Body of pancreas (tissue), 4 donors: ENCODE results near the gene NOSTRIN. TPM values are rescaled to one million over a fixed set of nuclear protein-coding genes. Genes with fewer than 3 reads are reported as not detected.

ENCODE experiments used
- ATAC-seq: fragments of 150-250 bp; one replicate; pipeline ENCODE4 v1.9.1; 2016
- DNase-seq, 4 donors: peaks; one replicate each; pipeline ENCODE4 v3.0.0-alpha.2; 2019
- H3K27ac ChIP-seq, 4 donors: fragments of 200-600 bp; sonication (generic); 1 replicate in 3 of 4; 2 replicates in 1 of 4; pipeline versions ENCODE4 v1.5.1 to v1.6.1; 2016 to 2019; ENCODE audit warnings: mild to moderate bottlenecking in 1 of 4, mixed read lengths in 1 of 4, moderate library complexity in 1 of 4
- H3K27me3 ChIP-seq, 2 donors: fragments of 200-600 bp; sonication (generic); one replicate each; pipeline ENCODE4 v1.6.0; 2016; ENCODE audit warnings: mild to moderate bottlenecking in 1 of 2
- H3K36me3 ChIP-seq, 2 donors: fragments of 200-600 bp; sonication (generic); replicated peaks in 1 of 2; 2 replicates each; pipeline ENCODE4 v1.5.1; 2016; ENCODE audit warnings: low read depth in 2 of 2; ENCODE audit not compliant: insufficient read depth in 1 of 2
- H3K4me1 ChIP-seq: fragments of 200-600 bp; sonication (generic); one replicate; pipeline ENCODE4 v1.6.0; 2016
- H3K4me3 ChIP-seq, 2 donors: fragments of 200-600 bp; sonication (generic); 1 replicate in 1 of 2; 2 replicates in 1 of 2; pipeline ENCODE4 v1.5.1; 2016 to 2019
- H3K9me3 ChIP-seq, 3 donors: fragments of 200-600 bp; sonication (generic); 1 replicate in 2 of 3; 2 replicates in 1 of 3; pipeline ENCODE4 v1.5.1; 2016
- CTCF ChIP-seq, 7 experiments: fragments of 450-650 bp in 4 of 7; fragments of 200-600 bp in 3 of 7; sonication (generic) in 3 of 7; IDR thresholded peaks; one replicate each; pipeline ENCODE4 v1.5.1; 2016 to 2019; ENCODE audit warnings: antibody characterized with exemption in 7 of 7
- POLR2A ChIP-seq, 3 donors: fragments of 450-650 bp; IDR thresholded peaks; one replicate each; pipeline ENCODE4 v1.6.1; 2016; ENCODE audit warnings: antibody characterized with exemption in 3 of 3, mild to moderate bottlenecking in 2 of 3
- WGBS, 2 donors: methylation state at CpG; one replicate each; pipeline ENCODE4 v1.1.5; 2017; 5-methylcytosine and 5-hydroxymethylcytosine counted together
- intact Hi-C: fragments of 100-400 bp; cut with DNase I; formaldehyde crosslinking; loops from one replicate; pipeline ENCODE4 v1.15.1; 2023
- total RNA-seq, 2 donors: library from RNA; depleted of rRNA; stranded (reverse); fragments of >200 nt; gene quantifications; one replicate each; pipeline ENCODE4 v1.1.0, GENCODE V29; 2016

Gene NOSTRIN
- total RNA-seq, 2 donors from 2014 or later: 34.8 to 64.3 TPM

- H3K27ac ChIP-seq: peak overlapping the region in 2 of 4 donors; percentile 55 to 57
- no peaks in the 10 kb centered on the region for H3K27me3 ChIP-seq
- H3K4me1 ChIP-seq: peaks cover 49% of the 10 kb centered on the region
- 65 to 86% methylated on average over 2 of the region's 2 CpGs for WGBS, 2 donors
- ATAC-seq: no peak
- no peaks in the 10 kb centered on the region for H3K9me3 ChIP-seq
- no peak for TF ChIP-seq CTCF (IDR thresholded peaks at IDR 0.05)
- intact Hi-C loops: no loop called here
- DNase-seq: no peak
- H3K36me3 ChIP-seq: no peaks in the 10 kb centered on the region
- H3K4me3 ChIP-seq: no peak overlapping the region
Measured at GRCh38 chr2:168814046-168814445, 11.6 kb downstream of the NOSTRIN start.

GRCh38 chr2:168814939-168815907, 12.8 kb downstream of the NOSTRIN start:
- DNase-seq: no peak
- H3K4me3 ChIP-seq: no peak overlapping the region
- H3K9me3 ChIP-seq: no peaks in the 10 kb centered on the region
- no peaks in the 10 kb centered on the region for H3K36me3 ChIP-seq
- WGBS, 2 donors: 13 to 26% methylated on average over 1 of the region's 1 CpG
- peak; percentile 63 for ATAC-seq
- peak overlapping the region in 3 of 4 donors; percentile 11 to 57 (median 55) for H3K27ac ChIP-seq
- no peaks in the 10 kb centered on the region for H3K27me3 ChIP-seq
- no peak for TF ChIP-seq CTCF (IDR thresholded peaks at IDR 0.05)
- no peak for TF ChIP-seq POLR2A (IDR thresholded peaks at IDR 0.05)
- intact Hi-C loops: no loop called here
- H3K4me1 ChIP-seq: peaks cover 49% of the 10 kb centered on the region

GRCh38 chr2:168816369-168816768, 13.9 kb downstream of the NOSTRIN start:
- Histone ChIP-seq H3K27ac (peak overlapping the region in 3 of 4 donors; percentile 11 to 57 (median 55)), H3K27me3 (no peaks in the 10 kb centered on the region), H3K4me1 (peaks cover 49% of the 10 kb centered on the region), H3K36me3 (no peaks in the 10 kb centered on the region), H3K9me3 (no peaks in the 10 kb centered on the region), H3K4me3 (no peak overlapping the region)
- DNase-seq (no peak), ATAC-seq (no peak)
- 89 to 91% methylated on average over 3 of the region's 3 CpGs for WGBS, 2 donors
- intact Hi-C loops: no loop called here
- TF ChIP-seq POLR2A (IDR thresholded peaks at IDR 0.05) (no peak), CTCF (IDR thresholded peaks at IDR 0.05) (no peak)

- Histone ChIP-seq H3K36me3 (no peaks in the 10 kb centered on the region), H3K27me3 (no peaks in the 10 kb centered on the region), H3K4me1 (peaks cover 30% of the 10 kb centered on the region), H3K9me3 (no peaks in the 10 kb centered on the region), H3K4me3 (no peak overlapping the region), H3K27ac (no peak overlapping the region)
- TF ChIP-seq POLR2A (IDR thresholded peaks at IDR 0.05) (no peak), CTCF (IDR thresholded peaks at IDR 0.05) (no peak)
- ATAC-seq: no peak
- intact Hi-C loops: no loop called here
- DNase-seq: no peak
- 64 to 82% methylated on average over 10 of the region's 10 CpGs for WGBS, 2 donors
Measured at GRCh38 chr2:168819050-168819715, 16.7 kb downstream of the NOSTRIN start.
